Activated T-cell treated with anti-CD3 and anti-CD28 coated beads for 4 hours (primary cell): ENCODE data around the gene TTC32.
"Not testable (repeated sequence)": the region's sequence is repeated elsewhere in the genome, so short reads cannot be mapped to it uniquely, and the experiment has no call there.

Experiments
- DNase-seq: peaks from one replicate; pipeline ENCODE4 v3.0.0-alpha.2; 2020

The TTC32 gene

DNA sequence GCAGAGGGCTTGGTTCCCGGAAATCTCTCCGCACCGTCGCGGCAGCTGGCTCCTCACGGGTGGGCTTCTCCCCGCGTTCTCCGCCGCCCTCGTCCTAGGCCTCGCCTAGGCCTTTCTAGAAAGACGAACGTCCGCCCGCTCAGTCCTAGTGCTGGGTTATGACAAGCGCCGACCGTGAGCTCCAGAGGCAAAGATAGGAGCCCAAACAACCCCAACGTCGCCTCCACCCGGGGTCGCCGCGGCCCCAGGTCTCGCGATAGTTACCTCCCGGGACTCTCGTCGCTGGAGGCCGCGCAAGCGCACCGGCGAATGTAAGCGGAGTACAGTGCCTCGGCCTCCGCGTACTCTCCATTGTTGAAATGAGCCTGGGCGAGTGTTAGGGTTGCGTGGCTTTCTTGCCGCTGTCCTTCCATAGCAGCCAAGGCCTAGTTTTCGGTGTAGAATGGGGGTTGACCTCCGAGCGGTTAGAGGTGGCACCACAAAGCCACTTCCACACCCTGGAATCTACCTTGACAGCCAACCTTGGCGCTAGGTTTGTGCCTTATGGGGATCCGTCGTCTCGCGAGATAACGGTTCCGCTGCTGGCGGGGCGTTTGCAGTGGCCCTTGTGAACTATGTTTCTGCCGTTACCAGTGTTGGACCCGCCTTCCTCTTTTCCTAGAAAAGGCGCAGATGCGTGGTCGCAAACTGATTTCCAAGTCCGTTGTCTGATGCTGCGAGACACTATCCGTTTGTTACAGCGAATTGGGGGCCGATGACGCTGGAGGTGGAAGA is at the start of gene TTC32:
TTC32 (minus strand) TSS at position 542 of the 774 bp plus-strand sequence; CDS start at position 413, 129 bp downstream.
- DNase-seq: peak; percentile 88

DNA sequence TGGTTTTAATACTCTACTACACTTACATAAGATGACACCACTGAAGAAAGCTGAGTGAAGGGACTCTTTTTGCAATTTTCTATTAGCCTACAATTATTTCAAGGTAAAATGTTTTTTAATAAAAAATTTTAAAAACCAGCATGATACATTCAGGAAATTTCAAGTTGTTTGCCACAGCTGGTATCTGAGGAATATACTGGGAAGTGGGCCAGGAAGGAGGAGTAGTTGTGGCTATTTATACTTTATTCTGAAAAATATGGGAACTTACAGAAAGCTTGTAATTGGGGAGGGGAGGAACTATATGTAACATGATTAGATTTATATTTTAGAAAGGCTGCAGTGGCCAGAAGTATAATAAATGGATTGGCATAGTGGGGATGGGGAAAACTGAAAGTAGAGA is 47.3 kb upstream of the TTC32 start:
- no peak for DNase-seq

DNA sequence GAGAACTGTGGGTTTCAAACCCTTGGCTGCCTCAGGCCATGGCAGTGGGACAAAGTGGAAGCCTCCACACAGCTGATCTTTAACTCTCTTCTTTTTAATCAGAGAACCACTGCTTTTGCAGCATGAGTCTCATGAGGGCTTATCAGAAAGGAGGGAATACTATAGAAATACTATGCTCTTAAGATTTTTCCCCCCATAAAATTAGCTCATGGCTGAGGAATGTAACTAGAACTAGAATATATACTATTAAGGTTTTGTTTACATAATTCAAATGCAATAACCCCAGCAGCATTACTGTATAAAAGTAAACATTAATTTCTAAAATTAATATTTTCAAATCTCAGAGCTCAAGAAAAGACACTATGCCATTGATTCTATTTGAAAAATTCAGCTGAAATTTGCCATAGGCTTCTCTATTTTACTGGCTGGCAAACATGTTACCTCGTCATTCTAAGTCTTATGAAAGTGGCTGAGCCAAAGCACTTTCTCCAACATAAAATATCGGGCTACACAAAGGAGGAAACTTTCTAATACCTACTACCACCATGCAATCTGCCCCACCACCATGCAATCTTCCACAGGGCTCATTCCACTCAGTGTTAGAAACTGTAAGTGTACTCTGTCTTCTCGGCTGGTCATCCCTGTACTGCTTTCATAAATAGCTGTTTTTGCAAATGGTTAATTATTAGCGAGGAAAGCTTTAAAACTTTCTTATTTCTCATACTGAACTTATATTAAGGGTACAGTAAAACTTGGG is 45.6 kb upstream of the TTC32 start:
- no peak for DNase-seq

DNA sequence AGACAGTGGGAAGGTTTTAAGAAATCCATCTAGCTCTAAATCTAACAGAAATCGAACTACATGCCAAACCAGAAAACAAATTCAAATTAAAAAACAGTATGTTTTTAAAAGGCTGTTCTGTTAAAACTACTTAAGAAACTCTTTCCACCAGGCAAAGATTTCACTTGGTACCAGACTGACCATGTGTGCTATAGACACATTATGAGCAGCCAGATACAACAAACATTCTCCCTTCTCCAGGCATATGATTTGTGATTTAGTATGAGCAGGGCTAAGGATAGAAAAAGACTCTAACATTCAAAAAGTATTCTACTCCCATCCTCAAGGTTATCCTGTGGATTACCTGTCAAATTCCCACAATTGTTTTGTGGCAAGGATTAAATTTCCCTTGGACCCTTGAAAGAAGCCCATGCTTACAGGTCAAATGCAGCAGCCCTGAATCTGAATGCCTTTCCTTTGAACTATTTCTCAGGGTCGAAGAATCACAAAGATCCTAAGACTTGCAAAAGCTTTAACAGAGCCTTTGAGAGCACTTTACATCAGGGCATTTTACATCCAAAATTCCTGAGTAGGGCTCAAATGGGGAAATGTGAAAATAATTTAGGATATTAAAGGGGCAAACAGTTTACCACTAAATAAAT is 42.5 kb upstream of the TTC32 start:
- DNase-seq: no peak

DNA sequence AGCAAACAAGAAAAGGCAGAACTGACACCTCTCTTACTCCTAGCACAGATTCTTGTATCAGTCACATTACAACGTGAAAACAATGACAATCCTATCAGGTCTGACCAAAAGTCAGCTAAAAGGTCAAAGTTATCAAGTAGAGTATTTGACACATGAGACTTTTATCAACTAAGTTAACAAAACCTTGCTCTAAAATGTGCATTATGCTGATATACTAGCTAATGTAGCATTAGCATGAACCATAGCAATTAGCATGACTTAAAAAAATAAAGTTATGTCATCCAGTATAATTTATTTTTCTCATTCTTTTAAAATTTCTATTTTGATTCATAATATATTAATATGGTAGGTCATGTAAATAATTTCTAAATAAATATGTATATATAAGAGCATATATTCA is 41.4 kb upstream of the TTC32 start:
- no peak for DNase-seq

- DNase-seq: no peak
Measured at GRCh38 chr2:19942199-19942598, 40.4 kb upstream of the TTC32 start.

- no peak for DNase-seq
Measured at GRCh38 chr2:19937004-19937403, 35.2 kb upstream of the TTC32 start.

GRCh38 chr2:19936203-19936602 is 34.4 kb upstream of the TTC32 start:
- no peak for DNase-seq

DNA sequence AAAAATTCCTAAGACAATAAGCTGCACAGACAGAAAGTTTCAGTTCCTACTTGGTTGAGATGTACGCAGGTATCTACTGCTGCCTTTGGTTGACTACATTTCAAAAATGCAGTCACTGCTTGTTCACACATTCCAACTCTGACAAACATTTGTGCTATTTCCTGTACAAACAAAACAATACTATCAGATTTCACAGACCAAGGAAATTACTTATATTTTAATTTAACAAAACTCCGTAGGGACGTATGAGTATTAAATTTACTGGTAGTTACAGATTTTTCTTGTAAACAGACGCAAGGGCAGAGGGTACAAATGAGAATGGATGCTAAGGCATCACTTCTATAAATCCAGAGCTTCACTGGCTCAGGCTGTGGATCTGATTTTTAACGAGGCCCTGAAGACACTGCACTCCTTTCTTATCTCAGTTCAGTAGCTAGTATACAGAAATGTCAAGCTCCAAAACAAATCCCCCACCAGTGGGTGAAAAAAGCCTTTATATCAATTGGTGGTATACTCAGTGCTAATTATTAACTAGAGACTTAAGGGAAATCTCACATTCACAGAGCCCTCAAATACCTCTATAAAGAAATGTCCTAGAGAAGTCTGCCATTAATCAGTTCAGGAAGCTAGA is 31.7 kb upstream of the TTC32 start:
- no peak for DNase-seq

DNA sequence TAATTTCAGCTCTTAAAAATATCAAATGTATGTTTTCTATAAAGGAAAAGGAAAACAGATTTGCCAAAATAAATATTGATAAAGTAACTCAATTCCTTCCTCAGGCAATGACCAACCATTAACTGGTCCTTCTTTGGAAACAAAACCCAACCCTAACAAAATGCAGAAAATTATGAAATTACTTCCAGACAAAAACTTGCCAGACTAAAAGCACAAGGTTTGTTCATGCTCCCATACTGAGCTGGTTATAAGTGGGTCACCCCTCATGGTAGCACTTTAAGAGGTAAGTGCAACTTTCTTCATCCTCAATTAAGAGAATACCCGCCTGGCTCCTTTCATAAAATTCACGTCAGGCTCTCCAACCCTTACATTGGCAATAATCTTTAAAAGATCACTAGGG is 31.1 kb upstream of the TTC32 start:
- DNase-seq: no peak

GRCh38 chr2:19929226-19929625 is 27.4 kb upstream of the TTC32 start:
- DNase-seq: no peak

GRCh38 chr2:19927816-19928215 is 26.0 kb upstream of the TTC32 start:
- not testable (repeated sequence) for DNase-seq

DNA sequence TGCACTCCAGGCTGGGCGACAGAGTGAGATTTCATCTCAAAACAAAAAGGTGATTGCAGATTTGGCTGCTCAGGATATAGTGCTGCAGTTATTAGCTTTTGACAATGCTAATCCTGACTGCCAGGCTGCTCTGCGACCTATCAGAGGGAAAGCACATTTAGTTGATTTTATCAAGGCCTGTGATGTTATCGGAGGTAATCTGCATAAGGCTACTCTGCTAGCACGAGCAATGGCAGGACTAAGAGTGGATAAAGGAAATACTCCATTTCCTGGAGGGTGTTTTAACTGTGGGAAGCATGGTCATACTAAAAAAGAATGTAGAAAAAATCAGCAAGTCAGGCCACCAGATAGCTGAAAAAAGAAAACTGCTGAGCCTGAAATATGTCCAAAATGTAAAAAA is 22.7 kb upstream of the TTC32 start:
- DNase-seq: not testable (repeated sequence)

DNA sequence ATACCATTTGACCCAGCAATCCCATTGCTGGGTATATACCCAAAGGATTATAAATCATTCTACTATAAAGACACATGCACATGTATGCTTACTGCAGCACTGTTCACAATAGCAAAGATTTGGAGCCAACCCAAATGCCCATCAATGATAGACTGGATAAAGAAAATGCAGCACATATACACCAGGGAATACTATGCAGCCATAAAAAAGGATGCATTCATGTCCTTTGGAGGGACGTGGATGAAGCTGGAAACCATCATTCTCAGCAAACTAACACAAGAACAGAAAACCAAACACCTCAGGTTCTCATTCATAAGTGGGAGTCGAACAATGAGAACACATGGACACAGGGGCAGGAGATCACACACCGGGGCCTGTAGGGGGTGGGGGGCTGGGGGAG is 20.4 kb upstream of the TTC32 start:
- DNase-seq: not testable (repeated sequence)

DNA sequence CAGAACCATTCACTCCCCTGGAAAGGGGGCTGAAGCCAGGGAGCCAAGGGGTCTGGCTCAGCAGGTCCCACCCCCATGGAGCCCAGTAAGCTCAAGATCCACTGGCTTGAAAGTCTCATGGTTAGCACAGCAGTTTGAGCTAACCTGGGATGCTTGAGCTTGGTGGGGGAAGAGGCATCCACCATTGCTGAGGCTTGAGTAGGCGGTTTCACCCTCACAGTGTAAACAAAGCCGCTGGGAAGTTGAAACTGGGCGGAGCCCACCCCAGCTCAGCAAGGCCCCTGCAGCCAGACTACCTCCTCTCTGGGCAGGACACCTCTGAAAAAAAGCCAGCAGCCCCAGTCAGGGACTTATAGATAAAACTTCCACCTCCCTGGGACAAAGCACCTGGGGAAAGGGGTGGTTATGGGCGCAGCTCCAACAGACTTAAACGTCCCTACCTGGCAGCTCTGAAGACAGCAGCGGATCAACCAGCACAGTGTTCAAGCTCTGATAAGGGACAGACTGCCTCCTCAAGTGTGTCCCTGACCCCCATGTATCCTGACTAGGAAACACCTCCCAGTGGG is 14.7 kb upstream of the TTC32 start:
- no peak for DNase-seq

GRCh38 chr2:19914266-19914975 is 12.6 kb upstream of the TTC32 start:
- no peak for DNase-seq

- DNase-seq: no peak
Measured at GRCh38 chr2:19911808-19912509, 10.2 kb upstream of the TTC32 start.

DNA sequence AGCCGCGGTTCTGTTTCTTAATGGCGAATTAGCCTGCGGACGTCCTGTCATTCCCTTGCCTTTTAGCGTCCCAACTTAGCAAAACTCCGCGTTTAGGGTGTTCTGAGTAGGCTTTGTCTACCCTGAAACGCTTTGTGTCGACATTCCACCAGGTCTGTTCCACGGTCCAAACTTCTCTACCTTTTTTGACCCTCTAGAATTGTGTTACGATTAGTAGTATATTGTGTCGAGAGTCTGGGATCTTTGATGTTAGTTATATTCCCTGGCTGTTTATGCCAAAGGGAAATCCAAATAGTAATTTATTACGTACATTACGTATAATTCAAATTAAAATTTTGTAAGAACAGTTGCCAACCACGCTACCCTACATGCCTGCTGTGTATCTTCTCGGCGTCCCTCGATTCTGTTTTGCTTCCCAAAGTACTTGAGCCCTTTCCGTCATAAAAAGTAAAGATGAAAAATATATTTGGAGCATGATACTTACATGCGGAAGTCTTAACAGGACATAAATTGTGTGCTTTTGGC is 495 bp upstream of the TTC32 start:
- no peak for DNase-seq

- peak; percentile 31 for DNase-seq
Measured at GRCh38 chr2:19900931-19901441, 797 bp downstream of the TTC32 start.

DNA sequence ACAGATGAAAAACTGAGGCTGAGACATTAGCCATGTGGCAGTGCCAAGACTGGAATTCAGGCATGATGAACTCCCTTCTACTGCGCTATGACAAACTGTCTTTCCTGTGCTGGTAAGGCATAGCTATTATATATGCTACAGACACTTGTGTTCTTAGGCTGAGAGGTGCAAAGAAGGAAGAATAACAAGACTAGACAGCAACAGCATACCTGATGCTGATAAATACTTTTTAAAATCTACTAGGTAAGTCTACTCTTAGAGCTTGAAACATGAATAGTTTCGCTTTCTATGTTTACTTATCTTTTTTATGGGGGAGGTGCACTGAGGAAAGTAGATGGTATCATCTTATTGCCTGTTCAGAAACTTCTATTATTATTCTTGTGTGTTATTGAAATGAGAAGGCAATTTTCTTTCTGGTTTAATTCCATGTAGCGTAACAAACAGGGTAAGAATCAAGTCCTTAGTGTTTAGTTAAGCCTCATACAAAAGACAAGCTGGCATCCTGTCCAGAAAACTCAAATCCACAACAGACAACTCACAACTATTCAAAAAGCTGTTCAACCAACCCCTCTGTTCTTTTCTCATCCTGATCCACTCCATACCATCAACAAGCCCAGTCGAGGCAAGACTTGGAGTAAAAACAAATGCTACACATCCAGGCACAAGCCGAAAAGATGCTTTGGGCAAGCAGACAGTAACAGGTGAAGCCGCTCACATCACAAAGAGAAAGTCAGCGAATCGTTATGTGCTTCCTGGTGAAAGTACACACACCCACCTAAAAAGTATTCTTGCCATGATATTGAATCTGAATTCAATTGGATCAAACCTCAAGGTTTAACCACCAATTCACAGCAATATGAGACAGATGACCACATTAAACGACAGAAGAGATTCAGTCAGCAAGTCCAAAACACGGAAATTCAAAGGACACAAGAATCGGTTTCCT is 1.5 kb downstream of the TTC32 start:
- DNase-seq: peak; percentile 11
